ENCODE results near the gene USP3. TPM values are rescaled to one million over a fixed set of nuclear protein-coding genes. Genes with fewer than 3 reads are reported as not detected.

USP3 gene
- total and polyA plus RNA-seq, 4 donors: 8.5 to 25.4 (median 14.8) TPM

GRCh38 chr15:63610209-63610841 lies 105.9 kb downstream of the USP3 start:
- WGBS: 18% methylated on average over 6 of the region's 6 CpGs

More at GRCh38 chr15:63610209-63610841, 105.9 kb downstream of the USP3 start:
- DNase-seq (ENCODE audit: low spot score): peak; percentile 58
- Histone ChIP-seq H3K27me3 (ENCODE audit: control insufficient read depth in 4 of 4, insufficient read depth in 4 of 4, low read length in 3 of 4) (no peaks in the 10 kb centered on the region), H3K27ac (ENCODE audit: low read depth in 1 of 2, low read length in 2 of 2) (no peak overlapping the region), H3K4me3 (ENCODE audit: low read depth in 1 of 3, low read length in 3 of 3) (no peak overlapping the region), H3K9me3 (ENCODE audit: control insufficient read depth in 4 of 4, low read length in 3 of 4) (no peaks in the 10 kb centered on the region), H3K4me1 (ENCODE audit: control insufficient read depth in 4 of 4, insufficient read depth in 4 of 4, low read length in 3 of 4) (no peaks in the 10 kb centered on the region), H3K36me3 (ENCODE audit: control insufficient read depth in 4 of 4, insufficient read depth in 3 of 4, low read depth in 1 of 4, low read length in 3 of 4) (peaks cover 6 to 50% (median 31%) of the 10 kb centered on the region in 4 donors), H3K9ac (ENCODE audit: low read depth in 1 of 2, low read length in 2 of 2) (no peak overlapping the region)
- no peak for TF ChIP-seq ZBTB33 (IDR thresholded peaks at IDR 0.05)
- no peak for TF ChIP-seq FOXA1 (IDR thresholded peaks at IDR 0.05)
- no peak for TF ChIP-seq NR2F2 (IDR thresholded peaks at IDR 0.05)
- no peak for TF ChIP-seq TAF1 (conservative IDR thresholded peaks at IDR 0.05)
- no peak for TF ChIP-seq MAX (IDR thresholded peaks at IDR 0.05)
- peak; percentile 72 for TF ChIP-seq CTCF (IDR thresholded peaks at IDR 0.05; ENCODE audit: low read depth, low read length, missing input control)
- no peak for TF ChIP-seq SP1 (IDR thresholded peaks at IDR 0.05)
- TF ChIP-seq REST (IDR thresholded peaks at IDR 0.05): no peak
- TF ChIP-seq ATF3 (IDR thresholded peaks at IDR 0.05): peak; percentile 32
- no peak for TF ChIP-seq HNF4A (conservative IDR thresholded peaks at IDR 0.05)
- TF ChIP-seq EGR1 (IDR thresholded peaks at IDR 0.05; ENCODE audit: low read depth in 2 of 2): no peak
- peak in 1 of 2 donors; percentile 21 for TF ChIP-seq RXRA (IDR thresholded peaks at IDR 0.05)
- TF ChIP-seq RAD21 (IDR thresholded peaks at IDR 0.05): peak; percentile 82 to 89
- TF ChIP-seq HNF4G (IDR thresholded peaks at IDR 0.05): no peak
- TF ChIP-seq GABPA (IDR thresholded peaks at IDR 0.05 in 1 of 2, conservative IDR thresholded peaks at IDR 0.05 in 1 of 2): no peak
- TF ChIP-seq JUND (IDR thresholded peaks at IDR 0.05): no peak
- TF ChIP-seq FOXA2 (IDR thresholded peaks at IDR 0.05): no peak
- no peak for TF ChIP-seq YY1 (IDR thresholded peaks at IDR 0.05)

Measured in liver (tissue), 9 donors.